Colonic mucosa (tissue), 4 donors: Measurements from ENCODE around the gene PCLAF. TPM values are rescaled to one million over a fixed set of nuclear protein-coding genes. Genes with fewer than 3 reads are reported as not detected.
"Not testable (repeated sequence)": the region's sequence is repeated elsewhere in the genome, so short reads cannot be mapped to it uniquely, and the experiment has no call there.

Experiments used
- DNase-seq: peaks from one replicate; pipeline ENCODE4 v3.0.0-alpha.2; 2020
- H3K27ac ChIP-seq: fragments of 200-600 bp; one replicate; pipeline ENCODE4 v1.8.0; 2021
- H3K27me3 ChIP-seq: fragments of 200-600 bp; one replicate; pipeline ENCODE4 v1.8.0; 2021
- H3K36me3 ChIP-seq: fragments of 200-600 bp; one replicate; pipeline ENCODE4 v1.8.0; 2021
- H3K4me1 ChIP-seq: fragments of 200-600 bp; one replicate; pipeline ENCODE4 v1.8.0; 2021; ENCODE audit warnings: mild to moderate bottlenecking
- H3K4me3 ChIP-seq: fragments of 200-600 bp; one replicate; pipeline ENCODE4 v1.8.0; 2021
- H3K9ac ChIP-seq, 2 donors: one replicate each; pipeline ENCODE4 v1.7.0; 2013; ENCODE audit warnings: control low read depth in 2 of 2, low read depth in 2 of 2, low read length in 2 of 2
- H3K9me3 ChIP-seq: fragments of 200-600 bp; one replicate; pipeline ENCODE4 v1.8.0; 2021
- CTCF ChIP-seq: fragments of 200-600 bp; IDR thresholded peaks from one replicate; pipeline ENCODE4 v1.8.0; 2022; ENCODE audit warnings: antibody characterized with exemption, mild to moderate bottlenecking
- intact Hi-C: fragments of 100-400 bp; cut with DNase I; formaldehyde crosslinking; loops from one replicate; pipeline ENCODE4 v1.14.1; 2022
- total RNA-seq, 2 donors: library from RNA; stranded (reverse); fragmentation: NEBNext Ultra II Directional in 1 of 2; extraction: Animal tissue kit (Norgen Biotek cat#: 25700) in 1 of 2; gene quantifications; one replicate each; pipeline ENCODE4 v1.2.1, GENCODE V29; 2021
- donor health status: healthy.
- donor health status: DM: no; HTN: no; CAD: no.
- donor health status: DM: no; HTN: no; CAD: no.

PCLAF gene
- total RNA-seq, 2 donors from 2014 or later, result 11.8 to 40.4 TPM

GRCh38 chr15:64396789-64397188, 15.5 kb upstream of the PCLAF start:
- Histone ChIP-seq H3K9me3 (no peaks in the 10 kb centered on the region), H3K4me3 (no peak overlapping the region), H3K27me3 (no peaks in the 10 kb centered on the region), H3K27ac (no peak overlapping the region), H3K4me1 (no peaks in the 10 kb centered on the region), H3K9ac (no peak overlapping the region), H3K36me3 (peaks cover 16% of the 10 kb centered on the region)
- intact Hi-C loops, result no loop called here
- no peak for DNase-seq
- TF ChIP-seq CTCF, result no peak

- H3K36me3 ChIP-seq, H3K4me3 ChIP-seq, H3K9me3 ChIP-seq, DNase-seq, H3K4me1 ChIP-seq, H3K27ac ChIP-seq, H3K27me3 ChIP-seq, intact Hi-C loops, H3K9ac ChIP-seq: not testable (repeated sequence)
Measured at GRCh38 chr15:64392471-64392870, 11.2 kb upstream of the PCLAF start.

- TF ChIP-seq CTCF, result no peak
- Histone ChIP-seq H3K4me1 (peaks cover 7% of the 10 kb centered on the region), H3K27me3 (no peaks in the 10 kb centered on the region), H3K4me3 (no peak overlapping the region), H3K27ac (no peak overlapping the region), H3K9me3 (no peaks in the 10 kb centered on the region), H3K9ac (no peak overlapping the region), H3K36me3 (no peaks in the 10 kb centered on the region)
- no peak for DNase-seq
- intact Hi-C loops, result no loop called here
Measured at GRCh38 chr15:64389036-64389435, 7.8 kb upstream of the PCLAF start.

- peak within 1 kb of the TSS; percentile 77 for H3K4me3 ChIP-seq
- H3K27ac ChIP-seq, result peak within 1 kb of the TSS; percentile 82
- H3K9ac ChIP-seq, result peak within 1 kb of the TSS; percentile 80 to 89
- peaks cover 7% of the 10 kb centered on the region for H3K4me1 ChIP-seq
- DNase-seq, result peak; percentile 96
- H3K36me3 ChIP-seq, result no peaks in the 10 kb centered on the region
- TF ChIP-seq CTCF, result no peak
- H3K9me3 ChIP-seq, result no peaks in the 10 kb centered on the region
- no peaks in the 10 kb centered on the region for H3K27me3 ChIP-seq
- intact Hi-C loops, result no loop called here
Measured at GRCh38 chr15:64387562-64388168, 6.4 kb upstream of the PCLAF start, which contains the start of gene TRIP4. Gene TRIP4, plus strand, starts transcription at chr15:64387836. Its CDS starts 28 bp downstream, at chr15:64387864.

- Histone ChIP-seq H3K27ac (no peak overlapping the region), H3K9ac (no peak overlapping the region), H3K9me3 (no peaks in the 10 kb centered on the region), H3K4me3 (no peak overlapping the region), H3K36me3 (no peaks in the 10 kb centered on the region), H3K4me1 (peaks cover 7% of the 10 kb centered on the region), H3K27me3 (no peaks in the 10 kb centered on the region)
- DNase-seq, result no peak
- no peak for TF ChIP-seq CTCF
- intact Hi-C loops, result no loop called here
Measured at GRCh38 chr15:64386291-64386690, 5.0 kb upstream of the PCLAF start.

GRCh38 chr15:64383760-64384159, 2.5 kb upstream of the PCLAF start:
- no peaks in the 10 kb centered on the region for H3K36me3 ChIP-seq
- H3K4me1 ChIP-seq, result peaks cover 10% of the 10 kb centered on the region
- no peak for TF ChIP-seq CTCF
- H3K4me3 ChIP-seq, result no peak overlapping the region
- no peak overlapping the region for H3K9ac ChIP-seq
- H3K27me3 ChIP-seq, result no peaks in the 10 kb centered on the region
- H3K9me3 ChIP-seq, result no peaks in the 10 kb centered on the region
- no peak overlapping the region for H3K27ac ChIP-seq
- no peak for DNase-seq
- intact Hi-C loops, result no loop called here

GRCh38 chr15:64380130-64380870, 941 bp downstream of the PCLAF start:
- H3K4me1 ChIP-seq, intact Hi-C loops, DNase-seq, H3K27ac ChIP-seq, H3K27me3 ChIP-seq, H3K9me3 ChIP-seq, H3K36me3 ChIP-seq: not testable (repeated sequence)
- Histone ChIP-seq H3K9ac (peak overlapping the region in 1 of 2 donors; percentile 62), H3K4me3 (peak overlapping the region; percentile 84)
